Measurements from ENCODE around the gene IKZF2.

The IKZF2 gene

GRCh38 chr2:213152065-213152794, 818 bp upstream of the IKZF2 start:
- peak; percentile 81 for DNase-seq

- DNase-seq: peak; percentile 52
Observed at GRCh38 chr2:213150315-213151097, 906 bp downstream of the IKZF2 start.

- DNase-seq: peak; percentile 6
Observed at GRCh38 chr2:213149949-213150314, 1.5 kb downstream of the IKZF2 start.

GRCh38 chr2:213149294-213149875, 2.0 kb downstream of the IKZF2 start:
- DNase-seq: no peak

GRCh38 chr2:213148572-213149261, 2.7 kb downstream of the IKZF2 start:
- DNase-seq: no peak

- no peak for DNase-seq
Observed at GRCh38 chr2:213147538-213147937, 3.9 kb downstream of the IKZF2 start.

GRCh38 chr2:213145715-213146242, 5.6 kb downstream of the IKZF2 start:
- DNase-seq: peak; percentile 17

- DNase-seq: no peak
Observed at GRCh38 chr2:213137064-213137463, 14.3 kb downstream of the IKZF2 start.

- DNase-seq: no peak
Observed at GRCh38 chr2:213129311-213129710, 22.1 kb downstream of the IKZF2 start.

- no peak for DNase-seq
Observed at GRCh38 chr2:213125646-213126347, 25.6 kb downstream of the IKZF2 start.

GRCh38 chr2:213122725-213123124, 28.7 kb downstream of the IKZF2 start:
- DNase-seq: no peak

- no peak for DNase-seq
Observed at GRCh38 chr2:213121690-213122089, 29.7 kb downstream of the IKZF2 start.

GRCh38 chr2:213119061-213119809, 32.2 kb downstream of the IKZF2 start:
- DNase-seq: no peak

GRCh38 chr2:213108308-213108707, 43.1 kb downstream of the IKZF2 start:
- DNase-seq: no peak

- DNase-seq: no peak
Observed at GRCh38 chr2:213107728-213108127, 43.7 kb downstream of the IKZF2 start.

GRCh38 chr2:213105212-213105611, 46.2 kb downstream of the IKZF2 start:
- no peak for DNase-seq

GRCh38 chr2:213104903-213105202, 46.6 kb downstream of the IKZF2 start:
- no peak for DNase-seq

GRCh38 chr2:213104092-213104902, 47.1 kb downstream of the IKZF2 start:
- DNase-seq: no peak

GRCh38 chr2:213101692-213102460, 49.5 kb downstream of the IKZF2 start:
- peak; percentile 52 for DNase-seq

GRCh38 chr2:213101109-213101508, 50.3 kb downstream of the IKZF2 start:
- no peak for DNase-seq
